ENCODE data around the gene PRKCH. TPM values are rescaled to one million over a fixed set of nuclear protein-coding genes. Genes with fewer than 3 reads are reported as not detected.

Gene PRKCH
- total RNA-seq, 1 donor from 2014 or later = 0.30 TPM

DNA sequence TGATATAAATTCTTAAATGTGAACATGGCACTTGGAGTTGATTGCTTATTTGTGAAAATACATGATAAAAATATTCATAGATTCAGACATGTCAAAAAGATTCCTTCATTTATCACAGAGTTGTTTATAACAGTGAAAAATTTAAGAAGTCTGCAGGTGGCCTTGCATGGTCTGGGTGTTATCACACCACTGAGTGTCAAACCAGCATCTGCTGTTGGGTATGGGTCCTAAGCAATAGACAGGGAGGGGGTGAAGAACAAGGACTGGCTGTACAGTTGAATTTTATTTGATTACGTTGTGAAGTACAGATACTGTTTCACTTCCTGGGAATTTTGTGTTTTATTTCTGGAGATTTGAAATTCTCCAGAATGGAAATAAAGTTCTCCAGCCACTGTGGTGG is 193.5 kb downstream of the PRKCH start:
- Mint-ChIP-seq H3K27ac (ENCODE audit: unreplicated experiment) (no peak overlapping the region), H3K36me3 (ENCODE audit: low read depth) (no peaks in the 10 kb centered on the region), H3K27me3 (ENCODE audit: low read depth) (peaks cover 9% of the 10 kb centered on the region), H3K4me1 (no peaks in the 10 kb centered on the region), H3K9me3 (no peaks in the 10 kb centered on the region), H3K4me3 (no peak overlapping the region)
- no peak for DNase-seq (ENCODE audit: low read depth, low spot score)
- TF ChIP-seq, protein P1, sequence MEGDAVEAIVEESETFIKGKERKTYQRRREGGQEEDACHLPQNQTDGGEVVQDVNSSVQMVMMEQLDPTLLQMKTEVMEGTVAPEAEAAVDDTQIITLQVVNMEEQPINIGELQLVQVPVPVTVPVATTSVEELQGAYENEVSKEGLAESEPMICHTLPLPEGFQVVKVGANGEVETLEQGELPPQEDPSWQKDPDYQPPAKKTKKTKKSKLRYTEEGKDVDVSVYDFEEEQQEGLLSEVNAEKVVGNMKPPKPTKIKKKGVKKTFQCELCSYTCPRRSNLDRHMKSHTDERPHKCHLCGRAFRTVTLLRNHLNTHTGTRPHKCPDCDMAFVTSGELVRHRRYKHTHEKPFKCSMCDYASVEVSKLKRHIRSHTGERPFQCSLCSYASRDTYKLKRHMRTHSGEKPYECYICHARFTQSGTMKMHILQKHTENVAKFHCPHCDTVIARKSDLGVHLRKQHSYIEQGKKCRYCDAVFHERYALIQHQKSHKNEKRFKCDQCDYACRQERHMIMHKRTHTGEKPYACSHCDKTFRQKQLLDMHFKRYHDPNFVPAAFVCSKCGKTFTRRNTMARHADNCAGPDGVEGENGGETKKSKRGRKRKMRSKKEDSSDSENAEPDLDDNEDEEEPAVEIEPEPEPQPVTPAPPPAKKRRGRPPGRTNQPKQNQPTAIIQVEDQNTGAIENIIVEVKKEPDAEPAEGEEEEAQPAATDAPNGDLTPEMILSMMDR (conservative IDR thresholded peaks at IDR 0.05) = no peak

DNA sequence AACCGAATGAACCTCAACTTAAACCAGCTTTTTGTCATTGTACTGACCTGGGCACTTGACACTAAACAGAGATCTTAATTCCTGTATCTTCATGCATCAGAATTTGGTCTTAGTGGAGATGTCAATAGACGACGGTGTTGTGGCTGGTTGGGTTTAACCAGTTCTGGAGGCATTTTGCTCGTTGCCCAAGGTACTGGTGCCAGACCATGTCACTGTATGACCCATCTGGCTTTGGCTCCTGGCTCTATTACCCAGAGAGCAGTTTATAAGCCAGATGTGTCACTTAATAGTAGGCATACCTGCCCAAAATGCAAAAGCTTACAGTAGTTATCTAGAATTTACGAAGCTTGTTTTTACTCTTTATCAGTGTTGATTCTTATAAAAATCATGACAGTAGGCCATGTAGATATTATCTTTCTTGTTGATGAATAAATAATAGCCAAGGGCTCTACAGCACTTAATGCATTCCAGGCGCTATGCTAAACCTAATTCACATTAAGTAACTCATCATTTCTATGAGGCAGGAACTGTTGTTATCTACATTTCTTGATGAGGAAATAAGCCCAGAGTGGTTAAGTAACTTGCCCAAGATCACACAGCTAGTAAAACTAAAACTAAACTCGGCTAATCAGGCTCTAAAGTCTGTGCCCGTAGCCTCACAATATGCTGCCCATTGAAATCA is 194.2 kb downstream of the PRKCH start:
- H3K9me3 Mint-ChIP-seq = no peaks in the 10 kb centered on the region
- H3K4me1 Mint-ChIP-seq = no peaks in the 10 kb centered on the region
- H3K27ac Mint-ChIP-seq (ENCODE audit: unreplicated experiment) = no peak overlapping the region
- DNase-seq (ENCODE audit: low read depth, low spot score) = no peak
- no peak overlapping the region for H3K4me3 Mint-ChIP-seq
- no peaks in the 10 kb centered on the region for H3K36me3 Mint-ChIP-seq (ENCODE audit: low read depth)
- H3K27me3 Mint-ChIP-seq (ENCODE audit: low read depth) = peaks cover 7% of the 10 kb centered on the region
- TF ChIP-seq, protein P1 (conservative IDR thresholded peaks at IDR 0.05) = no peak

DNA sequence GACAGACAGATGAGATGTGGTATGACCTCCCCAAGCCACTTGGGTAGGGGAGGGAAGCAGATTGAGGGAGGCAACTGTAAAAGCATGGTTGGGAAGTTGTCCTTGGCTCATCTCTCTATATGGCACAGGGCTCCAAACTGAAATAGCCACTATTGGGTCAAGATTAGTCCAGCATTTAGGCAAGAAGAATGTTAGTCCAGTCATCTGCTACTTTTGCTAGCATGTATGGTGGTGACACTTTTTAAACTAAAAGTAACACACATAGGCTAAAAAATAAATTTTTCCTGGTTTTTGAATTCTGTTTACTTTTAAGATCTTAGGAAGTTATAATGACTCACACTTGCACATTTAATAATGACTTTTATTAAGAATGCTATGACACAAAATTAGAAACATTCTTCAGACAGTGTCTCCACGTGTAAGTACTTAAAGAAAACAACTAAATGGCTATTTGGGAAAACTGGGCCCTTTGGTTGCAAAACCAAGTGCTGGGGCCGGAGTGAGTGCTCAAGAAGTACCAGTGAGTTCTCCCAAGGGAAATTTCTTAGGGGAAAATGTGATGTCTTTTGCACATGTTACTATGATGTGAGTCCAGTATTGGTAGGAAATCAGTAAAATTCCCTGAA is 194.9 kb downstream of the PRKCH start:
- H3K9me3 Mint-ChIP-seq = no peaks in the 10 kb centered on the region
- peaks cover 4% of the 10 kb centered on the region for H3K27me3 Mint-ChIP-seq (ENCODE audit: low read depth)
- TF ChIP-seq, protein P1 (conservative IDR thresholded peaks at IDR 0.05) = no peak
- DNase-seq (ENCODE audit: low read depth, low spot score) = no peak
- no peak overlapping the region for H3K27ac Mint-ChIP-seq (ENCODE audit: unreplicated experiment)
- no peaks in the 10 kb centered on the region for H3K4me1 Mint-ChIP-seq
- H3K4me3 Mint-ChIP-seq = no peak overlapping the region
- no peaks in the 10 kb centered on the region for H3K36me3 Mint-ChIP-seq (ENCODE audit: low read depth)

DNA sequence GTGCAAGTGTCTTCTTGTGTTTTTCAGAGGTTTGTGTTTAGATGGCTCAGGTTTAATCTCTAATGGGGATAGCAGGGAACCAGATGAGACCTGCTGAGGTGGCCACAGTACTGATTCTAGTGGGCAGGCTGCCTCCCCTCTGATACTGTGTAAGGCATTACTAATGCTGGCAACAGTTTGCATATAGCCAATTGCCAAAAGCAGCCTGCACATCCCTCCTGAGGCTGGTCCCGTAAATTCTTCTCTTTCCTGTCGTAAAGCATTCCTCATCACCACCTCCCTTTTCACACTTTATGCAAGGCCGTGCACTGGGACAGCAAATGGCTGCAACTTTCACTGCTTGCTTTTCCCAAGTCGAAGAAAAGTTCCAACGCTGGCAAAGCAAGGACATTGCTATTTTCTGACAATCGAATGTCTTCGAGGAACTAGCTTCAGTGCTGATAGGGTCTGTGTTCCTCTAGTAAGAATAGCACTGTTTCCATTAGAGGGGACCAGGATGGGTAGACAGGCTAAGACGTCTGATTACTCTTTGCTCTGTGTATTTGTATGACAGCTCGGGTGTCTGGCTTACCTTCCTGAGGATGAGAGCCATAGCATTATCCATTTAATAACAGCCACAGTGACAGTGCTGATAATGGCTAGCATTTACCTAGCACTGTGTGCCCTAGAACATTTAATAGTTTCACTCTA is 195.7 kb downstream of the PRKCH start:
- Mint-ChIP-seq H3K4me1 (no peaks in the 10 kb centered on the region), H3K27ac (ENCODE audit: unreplicated experiment) (no peak overlapping the region), H3K9me3 (no peaks in the 10 kb centered on the region), H3K27me3 (ENCODE audit: low read depth) (peaks cover 4% of the 10 kb centered on the region), H3K36me3 (ENCODE audit: low read depth) (no peaks in the 10 kb centered on the region), H3K4me3 (no peak overlapping the region)
- no peak for DNase-seq (ENCODE audit: low read depth, low spot score)
- TF ChIP-seq, protein P1 (conservative IDR thresholded peaks at IDR 0.05) = no peak

DNA sequence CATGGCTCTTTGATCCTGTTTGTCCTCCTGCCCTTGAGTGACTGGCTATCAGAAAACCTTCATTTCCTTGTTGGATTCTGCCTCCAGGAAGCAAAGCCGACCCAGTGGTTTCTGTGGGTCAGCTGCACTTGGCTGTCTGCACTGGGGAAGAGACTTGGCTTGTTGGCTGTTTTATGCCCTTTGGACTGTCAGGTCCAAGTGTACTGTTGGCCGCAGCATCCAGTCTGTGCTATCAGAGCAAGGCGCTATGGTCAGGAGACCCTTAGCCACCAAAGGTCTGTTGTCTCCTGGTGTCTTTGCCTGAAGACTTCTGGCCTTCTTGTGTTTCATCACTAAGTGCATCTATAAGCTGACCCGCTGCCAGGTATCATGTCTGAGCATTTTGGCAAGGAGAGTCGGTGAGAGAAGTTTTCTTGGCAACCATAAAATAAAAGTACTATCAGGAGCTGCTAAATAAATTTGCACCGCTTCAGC is 196.6 kb downstream of the PRKCH start:
- no peaks in the 10 kb centered on the region for H3K36me3 Mint-ChIP-seq (ENCODE audit: low read depth)
- no peaks in the 10 kb centered on the region for H3K4me1 Mint-ChIP-seq
- TF ChIP-seq, protein P1 (conservative IDR thresholded peaks at IDR 0.05) = no peak
- peaks cover 4% of the 10 kb centered on the region for H3K27me3 Mint-ChIP-seq (ENCODE audit: low read depth)
- H3K27ac Mint-ChIP-seq (ENCODE audit: unreplicated experiment) = no peak overlapping the region
- H3K9me3 Mint-ChIP-seq = peaks cover 3% of the 10 kb centered on the region
- DNase-seq (ENCODE audit: low read depth, low spot score) = no peak
- no peak overlapping the region for H3K4me3 Mint-ChIP-seq
